Esophagus muscularis mucosa (tissue), 3 donors: ENCODE measurements around the gene ZFC3H1.

Experiments
- CTCF ChIP-seq, 3 experiments: fragments of 200-600 bp in 2 of 3; fragments of 450-650 bp in 1 of 3; sonication (generic) in 2 of 3; IDR thresholded peaks; one replicate each; pipeline ENCODE4 v1.5.1; 2017 to 2019; ENCODE audit warnings: antibody characterized with exemption in 3 of 3, mild to moderate bottlenecking in 2 of 3, moderate library complexity in 1 of 3
- POLR2A ChIP-seq: fragments of 450-650 bp; IDR thresholded peaks from one replicate; pipeline ENCODE4 v1.6.1; 2017; ENCODE audit warnings: antibody characterized with exemption, moderate library complexity, mild to moderate bottlenecking, low read depth

DNA sequence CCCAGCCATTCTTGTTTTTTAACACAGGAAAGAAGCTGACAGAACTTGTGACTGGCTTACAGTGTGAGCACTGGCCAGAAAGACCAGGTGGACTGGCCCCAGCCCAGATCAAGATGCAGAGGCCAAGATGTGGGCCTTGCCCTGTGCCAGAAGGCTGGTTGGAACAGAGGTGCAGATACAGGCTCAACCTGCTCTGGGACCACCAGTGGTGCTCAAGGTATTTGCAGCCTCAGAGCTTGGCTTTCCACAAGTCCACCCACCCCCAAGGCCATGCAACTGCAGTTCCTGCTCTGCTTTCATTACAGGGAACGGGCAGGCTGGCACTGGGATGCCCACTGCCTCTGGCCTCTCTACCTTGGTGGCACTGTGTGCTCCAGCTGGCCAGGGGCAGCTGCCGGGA lies 23.3 kb downstream of the ZFC3H1 start:
- no peak for TF ChIP-seq CTCF (IDR thresholded peaks at IDR 0.05)
- TF ChIP-seq POLR2A = no peak
